MV-4-11 (cell line): ENCODE results near the gene DDX56.
"Not testable (repeated sequence)": the region's sequence is repeated elsewhere in the genome, so short reads cannot be mapped to it uniquely, and the experiment has no call there.

Experiments used
- DNase-seq: peaks from one replicate; lab custom pipeline; 2025; lab: John Stamatoyannopoulos, UW

Gene DDX56

DNA sequence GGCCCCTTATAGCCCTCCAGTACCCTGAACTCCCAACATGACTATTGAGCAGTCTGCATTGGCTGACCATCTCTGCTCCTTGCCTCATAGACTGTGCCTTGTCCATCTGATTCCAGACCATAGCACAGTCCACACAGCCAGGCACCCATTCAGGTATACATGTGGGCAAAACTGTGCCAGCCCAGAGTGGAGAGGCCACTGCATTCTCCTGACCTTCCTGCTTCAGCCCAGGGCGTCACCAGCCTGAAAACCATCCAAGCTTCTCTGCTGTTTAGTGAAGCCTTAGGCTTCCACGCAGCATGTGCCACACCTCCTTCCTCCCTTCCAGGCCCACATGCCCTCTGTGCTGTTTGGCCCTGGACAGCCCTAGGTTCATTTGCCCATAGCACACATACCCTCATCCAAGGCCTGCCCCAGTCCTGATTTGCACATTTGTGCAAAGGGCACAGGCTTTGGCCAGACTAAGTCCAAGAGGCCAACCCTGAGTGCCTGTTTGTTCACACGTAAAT lies 10.5 kb downstream of the DDX56 start:
- DNase-seq: no peak

DNA sequence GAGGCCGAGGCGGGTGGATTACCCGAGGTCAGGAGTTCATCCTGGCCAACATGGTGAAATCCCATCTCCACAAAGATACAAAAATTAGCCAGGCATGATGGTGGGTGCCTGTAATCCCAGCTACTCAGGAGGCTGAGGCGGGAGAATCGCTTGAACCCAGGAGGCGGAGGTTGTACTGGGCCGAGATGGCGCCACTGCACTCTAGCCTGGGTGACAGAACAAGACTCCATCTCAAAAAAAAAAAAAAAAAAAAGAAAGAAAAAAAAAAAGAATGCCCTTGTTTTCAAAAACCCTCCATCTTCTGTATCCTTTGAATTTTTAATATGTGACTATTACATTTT lies 11.1 kb downstream of the DDX56 start:
- not testable (repeated sequence) for DNase-seq

DNA sequence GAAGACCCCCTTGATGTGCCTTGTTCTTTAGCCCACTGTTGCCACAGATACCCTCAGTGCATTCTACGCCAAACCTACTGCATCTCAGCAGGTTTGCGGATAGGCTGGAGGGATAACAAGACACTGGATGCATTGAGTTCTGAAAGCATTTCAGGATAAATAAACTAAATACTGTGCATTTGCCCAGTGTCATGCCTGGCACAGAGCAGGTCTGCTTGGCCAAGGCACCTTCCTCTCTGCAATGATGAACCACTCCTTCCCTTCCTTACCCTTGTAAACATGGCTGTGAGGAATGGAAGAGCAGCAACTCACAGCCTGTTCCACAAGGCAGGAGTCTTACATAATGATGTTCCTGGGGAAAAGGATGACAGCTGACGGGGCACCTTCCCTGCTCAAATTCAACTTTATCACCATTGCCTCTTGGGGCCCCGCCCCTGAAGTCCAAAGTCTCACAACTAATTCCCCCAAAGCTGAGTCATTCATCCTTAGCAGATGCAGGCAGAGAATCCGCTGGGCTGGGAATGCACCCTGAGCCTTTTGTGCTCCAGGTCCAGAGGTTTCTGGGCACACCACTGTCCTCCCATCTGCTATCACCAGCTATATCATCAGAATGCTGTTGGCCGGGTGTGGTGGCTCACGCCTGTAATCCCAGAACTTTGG lies 11.6 kb downstream of the DDX56 start:
- DNase-seq: no peak

DNA sequence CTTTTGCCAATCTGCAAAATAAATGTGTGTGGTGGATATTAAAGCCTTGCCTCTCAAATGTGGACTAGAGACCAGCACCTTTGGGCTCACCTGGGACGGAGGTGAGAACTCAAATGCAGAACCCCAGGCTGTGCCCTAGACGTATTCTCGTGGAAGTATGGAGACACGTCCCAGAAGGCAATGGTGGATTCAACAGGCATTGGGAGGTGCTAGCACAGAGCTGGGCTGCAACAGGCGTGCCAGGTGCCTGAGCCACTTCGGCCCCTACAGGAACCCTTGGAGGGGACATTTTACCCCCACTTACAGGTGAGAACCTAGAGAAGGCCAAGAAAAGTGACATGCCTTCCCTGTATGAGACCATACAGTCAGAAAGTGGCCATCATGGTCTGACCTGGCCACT lies 12.2 kb downstream of the DDX56 start:
- no peak for DNase-seq

DNA sequence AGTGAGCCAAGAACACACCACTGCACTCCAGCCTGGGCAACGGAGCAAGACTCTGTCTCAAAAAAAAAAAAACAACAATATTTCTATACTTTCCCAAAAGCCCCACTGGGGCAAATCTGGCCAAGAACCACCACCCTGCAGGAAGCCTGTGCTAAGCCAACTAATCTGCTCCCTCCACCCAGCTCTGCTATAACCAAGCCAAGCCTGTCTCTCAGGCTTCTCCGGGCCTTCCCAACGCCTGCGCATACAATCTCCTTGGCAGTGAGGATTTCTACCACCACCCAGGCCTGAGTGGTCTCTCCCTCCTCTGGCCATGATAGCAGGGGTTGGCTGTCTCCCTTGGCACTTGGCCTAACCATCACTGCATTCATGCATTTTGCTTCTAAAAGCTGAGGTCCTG lies 14.2 kb downstream of the DDX56 start:
- no peak for DNase-seq

DNA sequence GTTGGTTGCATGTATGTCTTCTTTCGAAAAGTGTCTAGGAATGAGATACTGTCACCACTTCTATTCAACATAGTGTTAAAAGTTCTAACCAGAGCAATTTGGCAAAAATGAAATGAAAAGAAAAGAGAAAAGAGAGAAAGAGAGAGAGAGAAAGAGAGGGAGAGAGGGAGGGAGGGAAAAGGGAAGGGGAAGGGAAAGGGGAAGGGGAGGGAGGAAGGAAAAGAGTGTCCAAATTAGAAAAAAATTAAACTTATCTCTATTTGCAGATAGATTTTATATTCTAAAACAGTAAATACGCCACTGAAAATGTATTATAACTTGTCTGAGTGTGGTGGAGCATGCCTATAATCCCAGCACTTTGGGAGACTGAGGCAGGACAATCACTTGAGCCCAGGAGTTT lies 16.2 kb downstream of the DDX56 start:
- DNase-seq: no peak

DNA sequence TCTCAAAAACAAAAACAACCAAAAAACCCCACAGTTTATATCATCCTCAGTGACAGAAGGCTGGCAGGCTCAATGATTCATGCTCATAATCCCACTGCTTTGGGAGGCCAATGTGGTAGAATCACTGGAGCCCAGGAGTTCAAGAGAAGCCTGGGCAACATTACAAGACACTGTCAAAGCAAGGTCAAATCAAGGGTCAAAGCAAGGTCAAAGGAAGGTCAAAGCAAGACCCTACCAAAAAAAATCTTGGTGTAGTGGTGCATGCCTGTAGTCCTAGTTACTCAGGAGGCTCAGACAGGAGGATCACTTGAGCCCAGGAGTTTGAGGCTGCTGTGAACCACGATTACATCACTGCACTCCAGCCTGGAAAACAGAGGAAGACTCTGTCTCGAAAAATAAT lies 18.4 kb downstream of the DDX56 start:
- no peak for DNase-seq

DNA sequence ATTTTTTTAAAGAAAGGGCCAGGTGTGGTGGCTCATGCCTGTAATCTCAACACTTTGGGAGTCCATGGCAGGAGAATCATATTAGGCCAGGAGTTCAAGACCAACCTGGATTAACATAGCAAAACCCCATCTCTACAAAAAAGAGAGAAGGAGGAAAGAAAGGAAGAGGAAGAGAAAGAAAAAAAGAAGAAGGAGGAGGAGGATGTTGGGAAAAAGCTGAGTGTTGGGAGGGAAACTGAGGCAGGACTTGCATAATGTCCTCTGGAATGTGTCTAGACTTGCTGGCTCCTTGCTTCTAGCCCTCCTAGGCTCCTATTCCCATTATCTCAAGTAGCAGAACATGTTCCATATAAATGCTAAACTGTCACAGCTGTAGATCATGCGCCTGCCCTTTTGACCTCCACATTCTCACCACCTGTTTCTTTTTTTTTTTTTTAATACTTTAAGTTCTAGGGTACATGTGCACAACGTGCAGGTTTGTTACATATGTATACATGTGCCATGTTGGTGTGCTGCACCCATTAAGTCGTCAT lies 21.2 kb downstream of the DDX56 start:
- not testable (repeated sequence) for DNase-seq

DNA sequence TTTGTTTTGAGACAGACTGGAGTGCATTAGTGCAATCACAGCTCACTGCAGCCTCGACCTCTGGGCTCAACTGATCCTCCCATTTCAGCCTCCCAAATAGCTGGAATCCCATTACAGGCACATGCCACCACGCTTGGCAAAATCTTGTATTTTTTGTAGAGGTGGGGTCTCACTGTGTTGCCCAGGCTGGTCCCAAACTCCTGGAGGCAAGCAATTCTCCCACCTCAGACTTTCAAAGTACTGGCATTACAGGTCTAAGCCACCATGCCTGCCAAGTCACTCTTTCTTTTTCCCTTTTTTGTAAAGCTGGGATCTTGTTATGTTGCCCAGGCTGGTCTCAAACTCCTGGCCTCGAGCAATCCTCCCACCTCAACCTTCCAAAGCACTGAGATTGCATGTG lies 24.3 kb downstream of the DDX56 start:
- DNase-seq: no peak

DNA sequence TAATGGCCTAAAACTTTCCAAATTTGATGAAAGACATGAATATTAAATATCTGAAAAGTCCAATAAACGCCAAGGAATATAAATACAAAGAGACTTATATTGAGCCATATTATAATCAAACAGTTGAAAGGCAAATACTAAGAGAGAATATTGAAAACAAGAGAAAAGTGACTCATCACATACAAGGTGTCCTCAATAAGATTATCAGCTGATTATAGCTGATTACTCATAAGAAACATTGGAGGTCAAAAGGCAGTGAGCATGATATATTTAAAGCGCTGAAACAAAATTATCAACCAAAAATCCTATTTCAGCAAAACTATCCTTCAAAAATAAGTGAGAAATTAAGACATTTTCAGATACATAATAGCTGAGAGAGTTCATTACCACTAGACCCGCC lies 24.8 kb downstream of the DDX56 start:
- no peak for DNase-seq

DNA sequence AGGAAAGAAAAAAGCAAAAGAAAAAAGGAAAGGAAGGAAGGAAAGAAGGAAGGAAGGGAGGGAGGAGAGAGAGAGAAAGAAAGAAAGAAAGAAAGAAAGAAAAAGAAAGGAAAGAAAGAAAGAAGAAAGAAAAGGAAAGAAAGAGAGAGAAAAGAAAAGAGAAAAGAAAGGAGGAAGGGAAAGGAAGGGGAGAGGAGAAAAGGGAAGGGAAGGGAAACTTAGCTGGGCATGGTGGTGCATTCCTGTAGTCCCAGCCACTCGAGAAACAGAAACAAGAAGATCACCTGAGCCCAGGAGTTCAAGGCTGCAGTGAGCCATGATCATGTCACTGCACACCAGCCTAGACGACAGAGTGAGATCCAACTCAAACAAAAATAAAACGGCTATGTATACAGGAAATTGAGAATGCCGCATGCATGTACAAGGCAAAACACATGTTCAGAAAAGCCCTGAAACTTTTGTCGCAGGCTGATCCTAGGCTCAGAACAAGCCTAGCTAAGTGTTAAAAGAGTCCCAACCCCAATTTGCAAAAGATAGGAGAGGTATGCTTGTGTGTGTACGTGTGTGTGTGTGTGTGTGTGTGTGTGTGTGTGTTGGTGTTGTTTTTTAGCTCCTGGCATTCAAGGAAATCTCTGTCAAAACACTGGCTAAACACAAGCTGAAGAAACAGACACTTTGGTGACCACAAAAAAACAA lies 26.0 kb downstream of the DDX56 start:
- DNase-seq: no peak

DNA sequence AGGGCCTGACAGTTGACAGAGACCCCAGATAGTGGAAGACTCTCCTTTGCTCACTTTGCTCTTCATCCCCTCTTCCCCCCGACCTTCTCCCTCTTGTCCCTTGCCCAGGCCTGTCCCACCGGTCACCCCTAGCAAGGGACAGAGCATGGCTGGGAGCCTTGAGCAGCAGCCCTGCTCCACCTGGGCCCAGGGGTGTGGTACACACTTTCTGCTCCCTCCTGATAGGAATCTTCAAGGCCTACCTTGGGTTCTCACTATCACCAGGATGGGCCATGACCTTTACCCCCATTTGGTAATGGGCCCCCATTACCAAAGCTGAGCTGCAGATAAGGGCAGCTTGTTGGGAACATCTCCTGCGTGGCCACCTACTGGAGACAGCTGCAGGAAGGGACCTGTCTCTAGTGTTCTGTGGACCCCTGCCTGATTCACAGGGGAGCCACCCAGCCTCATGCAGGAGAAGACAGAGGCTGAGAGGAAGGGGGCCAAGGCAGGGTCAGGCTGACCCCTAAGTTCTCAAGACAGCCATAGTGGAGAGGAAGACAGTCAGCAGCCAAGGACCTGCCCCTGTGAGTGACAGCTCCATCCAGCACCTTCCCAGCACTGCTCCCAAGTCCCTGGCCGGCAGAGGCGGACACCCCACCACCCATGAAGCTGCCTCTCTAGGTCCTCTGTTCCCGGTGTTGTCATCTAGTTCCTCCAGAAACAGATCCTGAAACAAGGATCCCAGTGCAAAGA lies 31.7 kb downstream of the DDX56 start:
- no peak for DNase-seq

DNA sequence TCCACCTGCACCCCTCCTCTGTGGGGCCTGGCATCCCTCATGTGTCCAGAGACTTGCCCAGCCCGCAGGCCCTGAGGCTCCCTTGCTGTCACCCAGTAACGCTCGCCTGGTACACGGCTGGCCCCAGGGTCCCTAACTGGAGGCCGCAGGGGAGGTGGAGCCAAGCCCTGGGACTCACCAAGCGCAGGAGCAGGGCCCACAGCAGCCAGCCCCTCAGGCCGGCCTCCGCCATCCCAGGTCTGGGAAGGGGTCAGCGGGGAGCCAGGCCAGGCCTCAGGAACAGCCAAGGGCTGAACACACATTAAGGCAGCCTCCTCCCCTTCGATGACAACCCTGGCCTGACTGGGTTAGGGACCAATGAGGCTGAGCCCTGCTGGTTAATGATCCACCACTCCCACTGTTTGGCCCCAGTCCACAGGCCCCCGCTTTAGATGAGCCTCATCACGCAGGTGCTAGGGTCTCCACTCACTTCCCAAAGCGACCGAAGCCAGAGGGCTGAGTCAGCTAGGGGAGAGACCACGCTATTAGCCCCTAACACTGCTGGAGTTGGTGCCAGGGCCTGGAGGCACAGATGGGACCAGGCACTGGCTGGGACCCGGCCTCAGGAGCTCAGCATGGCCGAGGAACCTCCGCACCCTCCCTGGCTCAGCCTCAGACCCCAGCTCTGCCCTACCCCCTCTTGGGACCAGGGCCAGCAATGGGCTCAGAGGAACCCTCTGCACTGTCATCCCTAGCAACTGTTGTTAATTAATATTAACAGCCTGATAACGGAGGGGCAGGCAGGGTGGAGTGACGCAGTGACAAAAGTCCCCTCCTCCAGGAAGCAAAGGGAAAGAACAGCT lies 32.5 kb downstream of the DDX56 start, which contains the start of gene NPC1L1:
NPC1L1 (minus strand) TSS at position 303 of the 842 bp plus-strand sequence; CDS start at position 232, 71 bp downstream.
- no peak for DNase-seq

DNA sequence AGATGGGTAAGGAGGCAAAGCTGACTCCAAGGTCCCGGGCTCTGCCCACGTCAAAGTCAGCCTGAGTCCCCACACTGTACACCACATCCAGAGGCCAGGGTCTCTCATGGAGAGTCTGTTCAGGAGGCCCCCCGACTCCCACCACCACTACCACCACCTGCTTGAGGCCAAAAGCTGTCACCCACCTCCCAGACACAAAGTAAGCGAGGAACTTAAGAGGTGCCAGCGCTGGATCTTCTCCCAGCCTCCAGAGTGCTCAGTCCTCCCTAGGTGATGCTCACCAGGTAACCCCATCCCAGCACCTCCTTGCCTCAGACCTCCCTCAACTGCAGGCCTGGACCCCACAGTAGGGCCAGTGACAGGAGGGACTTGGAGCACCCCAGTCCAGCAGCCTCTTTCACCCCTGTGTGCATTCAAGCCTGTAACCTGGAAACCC lies 33.1 kb downstream of the DDX56 start:
- DNase-seq: no peak

DNA sequence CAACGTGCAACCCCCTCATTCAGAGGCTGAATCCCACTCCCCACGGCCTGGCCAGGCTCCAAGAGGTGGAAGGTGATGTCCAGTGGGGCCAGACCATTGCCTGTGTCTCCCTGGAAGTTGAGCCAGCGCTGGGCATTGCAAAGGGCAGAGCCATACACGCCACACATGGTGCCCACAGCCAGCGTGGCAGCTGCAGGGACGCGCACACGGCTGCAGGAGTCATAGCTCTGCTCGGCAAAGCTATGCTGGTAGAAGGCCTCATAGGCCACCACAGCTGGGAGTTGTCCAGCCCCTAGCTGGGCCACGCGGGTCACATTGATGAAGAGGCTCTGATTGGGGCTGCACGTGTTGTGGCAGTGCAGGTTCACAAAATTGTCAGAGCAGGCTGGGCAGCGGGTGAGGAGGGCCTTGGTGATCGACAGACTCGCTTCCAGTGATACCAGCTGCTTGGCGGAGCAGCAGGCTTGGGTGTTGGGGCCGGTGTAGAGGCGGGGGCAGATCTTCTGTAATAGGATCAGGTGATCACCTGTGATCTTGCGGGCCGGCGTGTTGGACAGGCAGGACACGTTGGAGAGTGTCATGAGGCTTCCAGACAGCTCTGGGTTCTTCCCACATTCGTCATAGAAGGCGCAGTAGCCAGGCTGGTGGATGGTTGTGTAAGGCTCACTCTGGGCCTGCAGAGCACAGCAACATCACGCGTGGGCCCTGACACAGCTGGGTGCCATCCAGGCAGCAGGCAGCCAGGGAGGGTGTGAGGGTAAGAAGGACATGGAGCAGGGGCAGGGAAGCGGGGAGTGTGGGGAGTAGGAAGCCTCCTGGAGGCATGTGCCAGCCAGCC lies 33.8 kb downstream of the DDX56 start:
- DNase-seq: no peak

DNA sequence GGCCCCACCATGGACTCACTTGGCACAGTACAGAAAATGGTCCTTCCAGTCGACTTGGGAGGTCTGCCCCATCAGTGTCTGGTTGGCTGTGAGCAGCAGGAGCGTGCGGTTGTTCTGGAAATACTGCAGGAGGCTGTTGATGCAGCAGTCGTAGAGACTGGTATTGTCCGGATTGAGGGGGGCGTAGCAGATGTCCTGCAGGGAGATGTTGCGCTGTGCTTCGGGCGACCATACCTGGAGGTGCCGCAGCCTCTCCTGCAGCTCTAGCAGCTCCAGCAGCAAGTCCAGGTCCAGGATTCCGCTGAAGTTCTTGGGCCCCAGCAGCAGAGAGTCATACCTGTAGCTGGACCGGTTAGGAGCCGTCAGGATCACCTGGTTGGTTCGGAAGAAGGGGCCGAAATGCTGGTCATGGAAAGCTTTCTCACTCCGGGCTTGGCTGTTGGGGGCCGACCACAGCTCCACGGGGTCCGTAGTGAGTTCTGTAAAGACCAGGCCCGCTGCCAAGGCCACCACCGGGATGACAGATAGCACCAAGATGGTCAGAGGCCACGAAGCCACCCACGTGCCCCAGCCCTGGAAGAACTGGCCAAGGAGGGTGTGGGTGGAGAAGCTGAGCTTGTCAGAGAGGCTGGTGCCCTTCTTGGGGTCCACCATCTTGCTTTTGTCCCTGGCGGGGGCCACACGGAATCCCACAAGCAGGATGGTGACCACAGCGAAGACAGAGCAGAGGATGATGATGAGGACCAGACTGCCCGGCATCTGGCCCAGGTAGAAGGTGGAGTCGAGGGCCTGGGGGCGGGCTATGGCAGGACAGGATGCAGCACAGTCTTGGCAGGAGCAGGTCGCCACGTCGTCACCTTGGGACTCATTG lies 34.7 kb downstream of the DDX56 start:
- no peak for DNase-seq

DNA sequence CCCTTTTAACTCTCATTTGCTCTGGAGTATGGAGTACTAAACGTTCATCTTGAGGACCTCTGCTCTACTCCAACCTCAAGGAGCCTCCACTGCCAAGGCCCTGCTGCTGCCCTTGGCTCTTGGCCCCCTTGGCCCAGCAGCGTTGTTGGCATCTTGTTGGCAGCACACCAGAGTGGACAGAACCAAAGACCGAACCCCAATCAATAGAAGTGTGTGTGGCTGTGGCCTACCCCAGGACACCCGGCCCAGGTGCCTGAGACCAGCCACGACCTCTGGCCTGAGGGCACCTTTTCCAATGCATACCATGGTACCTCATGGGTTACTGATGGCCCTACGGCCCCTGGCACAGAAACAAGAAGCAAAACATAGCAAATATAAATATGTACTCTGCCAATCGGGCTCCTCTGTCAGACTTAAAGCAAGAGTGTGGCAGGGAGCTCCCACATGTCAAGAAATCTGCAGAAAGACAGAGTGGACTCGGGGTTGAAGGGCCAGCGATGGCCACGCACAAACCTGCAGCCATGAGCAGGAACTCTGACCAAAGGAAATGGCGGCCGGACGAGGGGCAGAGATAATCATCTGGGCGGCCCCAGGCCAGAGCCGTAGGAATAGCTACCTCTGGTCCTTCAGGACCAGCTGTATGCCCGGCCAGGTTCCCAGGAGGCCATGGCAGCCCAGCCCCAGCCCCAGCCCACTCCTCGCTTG lies 35.5 kb downstream of the DDX56 start:
- no peak for DNase-seq

DNA sequence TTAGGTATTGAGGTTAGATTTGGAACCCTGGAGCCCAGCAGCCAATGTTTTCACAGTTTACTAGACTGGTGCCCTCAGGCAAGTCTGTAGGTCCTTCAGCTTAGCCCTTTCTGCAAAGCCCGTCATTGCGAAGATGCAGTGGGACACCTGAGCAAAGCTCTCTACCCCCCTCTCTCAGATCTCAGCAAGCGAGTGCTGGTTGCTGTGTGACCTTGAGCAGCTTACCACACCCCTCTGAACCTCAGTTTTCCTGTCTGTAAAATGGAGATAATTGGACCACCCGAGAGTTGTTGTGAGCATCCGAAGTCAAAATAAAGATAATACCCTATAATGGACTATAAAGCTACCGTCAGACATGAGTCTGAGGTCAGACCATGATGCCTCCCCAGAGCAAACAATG lies 36.3 kb downstream of the DDX56 start:
- DNase-seq: no peak

DNA sequence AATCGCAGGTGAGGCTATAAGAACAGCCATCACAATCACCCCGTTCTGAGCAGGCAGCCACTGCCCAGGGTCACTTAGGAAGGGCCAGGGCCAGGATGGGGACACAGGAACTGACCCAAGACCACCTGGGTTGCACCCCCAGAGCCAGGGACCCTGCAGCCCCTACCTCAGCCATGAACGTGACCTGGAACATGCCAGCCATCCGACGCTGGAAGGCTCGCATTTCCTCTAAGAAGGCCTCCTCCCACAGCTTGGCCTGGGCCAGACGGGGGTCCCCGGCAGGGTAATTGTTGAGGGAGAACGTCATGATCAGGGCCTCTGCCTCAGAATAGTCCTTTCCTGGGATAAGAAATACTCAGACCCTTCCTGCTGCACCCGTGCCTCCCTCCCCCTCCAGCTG lies 37.6 kb downstream of the DDX56 start:
- DNase-seq: no peak
